T-helper 2 cell treated with Interferon-gamma antibody and Interleukin-4, amounts not matched to agents 5 μg/mL and 100 μg/mL, for 36 hours (primary cell): ENCODE measurements around the gene KCTD4.
"Not testable (repeated sequence)": the region's sequence is repeated elsewhere in the genome, so short reads cannot be mapped to it uniquely, and the experiment has no call there.

Experiments
- DNase-seq: peaks from one replicate; pipeline ENCODE4 v3.0.0; 2021; ENCODE audit warnings: low spot score
- H3K27ac Mint-ChIP-seq: one replicate; pipeline ENCODE4 v1.8.0; 2021; ENCODE audit warnings: mild to moderate bottlenecking, mixed read lengths
- H3K27me3 Mint-ChIP-seq: one replicate; pipeline ENCODE4 v1.8.0; 2021; ENCODE audit warnings: low read depth, mixed read lengths
- H3K36me3 Mint-ChIP-seq: one replicate; pipeline ENCODE4 v1.8.0; 2021; ENCODE audit warnings: low read depth, mixed read lengths
- H3K4me1 Mint-ChIP-seq: one replicate; pipeline ENCODE4 v1.8.0; 2021; ENCODE audit warnings: low read depth, mixed read lengths
- H3K4me3 Mint-ChIP-seq: one replicate; pipeline ENCODE4 v1.8.0; 2022; ENCODE audit warnings: mild to moderate bottlenecking, moderate library complexity, mixed read lengths
- H3K9me3 Mint-ChIP-seq: one replicate; pipeline ENCODE4 v1.8.0; 2021; ENCODE audit warnings: mixed read lengths

The KCTD4 gene

GRCh38 chr13:45200701-45201232, at the start of gene KCTD4:
Gene KCTD4, minus strand, starts transcription at chr13:45201045. Its CDS starts 6,478 bp downstream, at chr13:45194567.
- H3K36me3 Mint-ChIP-seq: peaks cover 4% of the 10 kb centered on the region
- H3K27ac Mint-ChIP-seq: no peak within 1 kb of the TSS

GRCh38 chr13:45249662-45250061, 48.8 kb upstream of the KCTD4 start:
- no peaks in the 10 kb centered on the region for H3K27me3 Mint-ChIP-seq
- H3K9me3 Mint-ChIP-seq: no peaks in the 10 kb centered on the region
- peaks cover 10% of the 10 kb centered on the region for H3K36me3 Mint-ChIP-seq
- no peak overlapping the region for H3K27ac Mint-ChIP-seq
- H3K4me1 Mint-ChIP-seq: no peaks in the 10 kb centered on the region
- no peak overlapping the region for H3K4me3 Mint-ChIP-seq
- no peak for DNase-seq

More at GRCh38 chr13:45200701-45201232, at the start of gene KCTD4:
- Mint-ChIP-seq H3K4me1 (peaks cover 9% of the 10 kb centered on the region), H3K4me3 (no peak within 1 kb of the TSS), H3K9me3 (no peaks in the 10 kb centered on the region), H3K27me3 (no peaks in the 10 kb centered on the region)
- DNase-seq: no peak

- DNase-seq, H3K4me3 Mint-ChIP-seq, H3K4me1 Mint-ChIP-seq, H3K9me3 Mint-ChIP-seq, H3K27ac Mint-ChIP-seq, H3K36me3 Mint-ChIP-seq, H3K27me3 Mint-ChIP-seq: not testable (repeated sequence)
Observed at GRCh38 chr13:45244736-45245135, 43.9 kb upstream of the KCTD4 start.

- Mint-ChIP-seq H3K27ac (no peak overlapping the region), H3K36me3 (peaks cover 2% of the 10 kb centered on the region), H3K9me3 (no peaks in the 10 kb centered on the region), H3K4me1 (no peaks in the 10 kb centered on the region), H3K4me3 (no peak overlapping the region), H3K27me3 (no peaks in the 10 kb centered on the region)
- no peak for DNase-seq
Observed at GRCh38 chr13:45243077-45243476, 42.2 kb upstream of the KCTD4 start.

- H3K4me3 Mint-ChIP-seq: no peak overlapping the region
- no peaks in the 10 kb centered on the region for H3K9me3 Mint-ChIP-seq
- H3K36me3 Mint-ChIP-seq: peaks cover 2% of the 10 kb centered on the region
- H3K4me1 Mint-ChIP-seq: no peaks in the 10 kb centered on the region
- no peak overlapping the region for H3K27ac Mint-ChIP-seq
- H3K27me3 Mint-ChIP-seq: no peaks in the 10 kb centered on the region
- no peak for DNase-seq
Observed at GRCh38 chr13:45242524-45242923, 41.7 kb upstream of the KCTD4 start.

GRCh38 chr13:45242070-45242469, 41.2 kb upstream of the KCTD4 start:
- Mint-ChIP-seq H3K27ac (no peak overlapping the region), H3K36me3 (peaks cover 2% of the 10 kb centered on the region)
- no peak for DNase-seq

GRCh38 chr13:45240143-45240542, 39.3 kb upstream of the KCTD4 start:
- Mint-ChIP-seq H3K27me3 (no peaks in the 10 kb centered on the region), H3K4me3 (no peak overlapping the region), H3K27ac (no peak overlapping the region), H3K4me1 (no peaks in the 10 kb centered on the region), H3K9me3 (no peaks in the 10 kb centered on the region), H3K36me3 (no peaks in the 10 kb centered on the region)
- no peak for DNase-seq

More at GRCh38 chr13:45242070-45242469, 41.2 kb upstream of the KCTD4 start:
- Mint-ChIP-seq H3K9me3 (no peaks in the 10 kb centered on the region), H3K4me1 (no peaks in the 10 kb centered on the region), H3K27me3 (no peaks in the 10 kb centered on the region), H3K4me3 (no peak overlapping the region)

GRCh38 chr13:45238945-45239795, 38.3 kb upstream of the KCTD4 start:
- no peak overlapping the region for H3K4me3 Mint-ChIP-seq
- H3K27me3 Mint-ChIP-seq: no peaks in the 10 kb centered on the region
- DNase-seq: no peak
- no peaks in the 10 kb centered on the region for H3K9me3 Mint-ChIP-seq
- no peak overlapping the region for H3K27ac Mint-ChIP-seq
- no peaks in the 10 kb centered on the region for H3K4me1 Mint-ChIP-seq
- H3K36me3 Mint-ChIP-seq: no peaks in the 10 kb centered on the region

- Mint-ChIP-seq H3K4me1 (no peaks in the 10 kb centered on the region), H3K4me3 (no peak overlapping the region), H3K36me3 (peaks cover 3% of the 10 kb centered on the region), H3K9me3 (no peaks in the 10 kb centered on the region), H3K27ac (no peak overlapping the region), H3K27me3 (no peaks in the 10 kb centered on the region)
- DNase-seq: no peak
Observed at GRCh38 chr13:45232591-45232990, 31.7 kb upstream of the KCTD4 start.

- Mint-ChIP-seq H3K36me3 (peaks cover 3% of the 10 kb centered on the region), H3K27ac (no peak overlapping the region), H3K9me3 (no peaks in the 10 kb centered on the region), H3K4me1 (no peaks in the 10 kb centered on the region), H3K4me3 (no peak overlapping the region), H3K27me3 (no peaks in the 10 kb centered on the region)
- no peak for DNase-seq
Observed at GRCh38 chr13:45231722-45232121, 30.9 kb upstream of the KCTD4 start.

GRCh38 chr13:45231305-45231704, 30.5 kb upstream of the KCTD4 start:
- Mint-ChIP-seq H3K27me3 (no peaks in the 10 kb centered on the region), H3K4me3 (no peak overlapping the region), H3K36me3 (peaks cover 3% of the 10 kb centered on the region), H3K4me1 (no peaks in the 10 kb centered on the region), H3K27ac (no peak overlapping the region), H3K9me3 (no peaks in the 10 kb centered on the region)
- no peak for DNase-seq

- no peak for DNase-seq
- Mint-ChIP-seq H3K4me3 (no peak overlapping the region), H3K27me3 (no peaks in the 10 kb centered on the region), H3K9me3 (no peaks in the 10 kb centered on the region), H3K27ac (no peak overlapping the region), H3K4me1 (no peaks in the 10 kb centered on the region), H3K36me3 (peaks cover 3% of the 10 kb centered on the region)
Observed at GRCh38 chr13:45229172-45229571, 28.3 kb upstream of the KCTD4 start.

GRCh38 chr13:45228002-45228401, 27.2 kb upstream of the KCTD4 start:
- no peak overlapping the region for H3K27ac Mint-ChIP-seq
- H3K9me3 Mint-ChIP-seq: no peaks in the 10 kb centered on the region
- DNase-seq: no peak
- H3K36me3 Mint-ChIP-seq: peaks cover 3% of the 10 kb centered on the region
- no peaks in the 10 kb centered on the region for H3K4me1 Mint-ChIP-seq
- no peaks in the 10 kb centered on the region for H3K27me3 Mint-ChIP-seq
- no peak overlapping the region for H3K4me3 Mint-ChIP-seq

- H3K9me3 Mint-ChIP-seq: no peaks in the 10 kb centered on the region
- no peak overlapping the region for H3K27ac Mint-ChIP-seq
- H3K27me3 Mint-ChIP-seq: no peaks in the 10 kb centered on the region
- no peaks in the 10 kb centered on the region for H3K4me1 Mint-ChIP-seq
- no peak for DNase-seq
- H3K4me3 Mint-ChIP-seq: no peak overlapping the region
- H3K36me3 Mint-ChIP-seq: peaks cover 3% of the 10 kb centered on the region
Observed at GRCh38 chr13:45226024-45226423, 25.2 kb upstream of the KCTD4 start.
